Esophagus (tissue), 2 donors: ENCODE data around the gene ABHD12. TPM values are rescaled to one million over a fixed set of nuclear protein-coding genes. Genes with fewer than 3 reads are reported as not detected.

Experiments
- H3K27ac ChIP-seq, 2 donors: one replicate each; pipeline ENCODE4 v1.5.1; 2013; ENCODE audit warnings: low read depth in 2 of 2, mild to moderate bottlenecking in 2 of 2, inconsistent platforms in 1 of 2, low read length in 1 of 2, moderate library complexity in 1 of 2
- H3K27me3 ChIP-seq, 2 donors: one replicate each; pipeline ENCODE4 v1.6.1; 2013; ENCODE audit warnings: low read length in 2 of 2, control low read depth in 1 of 2, mild to moderate bottlenecking in 1 of 2; ENCODE audit not compliant: insufficient read depth in 2 of 2, control insufficient read depth in 1 of 2
- H3K36me3 ChIP-seq, 2 donors: one replicate each; pipeline ENCODE4 v1.6.1; 2013; ENCODE audit warnings: low read length in 1 of 2; ENCODE audit not compliant: control insufficient read depth in 2 of 2, insufficient read depth in 2 of 2
- H3K4me1 ChIP-seq, 2 donors: one replicate each; pipeline ENCODE4 v1.6.1; 2013; ENCODE audit warnings: low read length in 1 of 2; ENCODE audit not compliant: control insufficient read depth in 2 of 2, insufficient read depth in 2 of 2
- H3K4me3 ChIP-seq, 2 donors: one replicate each; pipeline ENCODE4 v1.5.1; 2013; ENCODE audit warnings: low read length in 2 of 2, mild to moderate bottlenecking in 2 of 2, low read depth in 1 of 2, moderate library complexity in 1 of 2
- H3K9me3 ChIP-seq, 2 donors: one replicate each; pipeline ENCODE4 v1.6.1; 2013; ENCODE audit warnings: mild to moderate bottlenecking in 2 of 2, low read depth in 1 of 2, low read length in 1 of 2, moderate library complexity in 1 of 2; ENCODE audit not compliant: control insufficient read depth in 2 of 2, insufficient read depth in 1 of 2
- WGBS, 2 donors: extraction: QIAGEN DNeasy Blood & Tissue Kit; methylation state at CpG; one replicate each; pipeline ENCODE4 v1.1.7; 2013; 5-methylcytosine and 5-hydroxymethylcytosine counted together
- polyA plus RNA-seq, 2 donors: library from polyadenylated mRNA; stranded (reverse); fragments of 200-250 nt; gene quantifications; one replicate each; pipeline ENCODE4 v1.2.3, GENCODE V29; 2013
- donor health status: healthy with polysubstance abuse.
- donor health status: Bipolar disorder and iron deficiency.

The ABHD12 gene
- polyA plus RNA-seq, 2 donors = 36.9 to 42.3 TPM

GRCh38 chr20:25374842-25375241, 15.8 kb downstream of the ABHD12 start:
- H3K36me3 ChIP-seq = no peaks in the 10 kb centered on the region

GRCh38 chr20:25372584-25373336, 17.9 kb downstream of the ABHD12 start:
- Histone ChIP-seq H3K27me3 (no peaks in the 10 kb centered on the region), H3K4me1 (no peaks in the 10 kb centered on the region), H3K9me3 (no peaks in the 10 kb centered on the region), H3K36me3 (no peaks in the 10 kb centered on the region), H3K27ac (peak overlapping the region in 1 of 2 donors; percentile 65), H3K4me3 (no peak overlapping the region)
- 82 to 90% methylated on average over 10 of the region's 10 CpGs for WGBS, 2 donors

More at GRCh38 chr20:25374842-25375241, 15.8 kb downstream of the ABHD12 start:
- WGBS, 2 donors = 93 to 95% methylated on average over 2 of the region's 2 CpGs
- no peaks in the 10 kb centered on the region for H3K27me3 ChIP-seq
- H3K27ac ChIP-seq = no peak overlapping the region
- H3K4me3 ChIP-seq = no peak overlapping the region
- no peaks in the 10 kb centered on the region for H3K9me3 ChIP-seq
- H3K4me1 ChIP-seq = no peaks in the 10 kb centered on the region

GRCh38 chr20:25369971-25370370, 20.7 kb downstream of the ABHD12 start:
- WGBS, 2 donors = 92 to 97% methylated on average over 2 of the region's 2 CpGs
- H3K27ac ChIP-seq = no peak overlapping the region
- H3K4me3 ChIP-seq = no peak overlapping the region

GRCh38 chr20:25369529-25369928, 21.1 kb downstream of the ABHD12 start:
- H3K4me3 ChIP-seq = no peak overlapping the region
- no peaks in the 10 kb centered on the region for H3K36me3 ChIP-seq
- no peaks in the 10 kb centered on the region for H3K4me1 ChIP-seq
- peak overlapping the region in 1 of 2 donors; percentile 3 for H3K27ac ChIP-seq
- H3K9me3 ChIP-seq = no peaks in the 10 kb centered on the region
- 89 to 91% methylated on average over 8 of the region's 8 CpGs for WGBS, 2 donors
- no peaks in the 10 kb centered on the region for H3K27me3 ChIP-seq

More at GRCh38 chr20:25369971-25370370, 20.7 kb downstream of the ABHD12 start:
- Histone ChIP-seq H3K36me3 (no peaks in the 10 kb centered on the region), H3K9me3 (no peaks in the 10 kb centered on the region), H3K27me3 (no peaks in the 10 kb centered on the region), H3K4me1 (no peaks in the 10 kb centered on the region)

- H3K27me3 ChIP-seq = no peaks in the 10 kb centered on the region
- no peaks in the 10 kb centered on the region for H3K36me3 ChIP-seq
- H3K4me1 ChIP-seq = no peaks in the 10 kb centered on the region
- H3K27ac ChIP-seq = no peak overlapping the region
- WGBS, 2 donors = 96 to 98% methylated on average over 5 of the region's 5 CpGs
- H3K9me3 ChIP-seq = no peaks in the 10 kb centered on the region
- H3K4me3 ChIP-seq = no peak overlapping the region
These were observed 21.7 kb downstream of the ABHD12 start for GRCh38 chr20:25368976-25369375.

- 98 to 99% methylated on average over 10 of the region's 10 CpGs for WGBS, 2 donors
- no peak overlapping the region for H3K4me3 ChIP-seq
- no peaks in the 10 kb centered on the region for H3K9me3 ChIP-seq
- no peaks in the 10 kb centered on the region for H3K27me3 ChIP-seq
- no peaks in the 10 kb centered on the region for H3K4me1 ChIP-seq
- H3K27ac ChIP-seq = no peak overlapping the region
- no peaks in the 10 kb centered on the region for H3K36me3 ChIP-seq
These were observed 22.1 kb downstream of the ABHD12 start for GRCh38 chr20:25368526-25368925.

GRCh38 chr20:25364879-25365699, 25.5 kb downstream of the ABHD12 start:
- H3K4me1 ChIP-seq = no peaks in the 10 kb centered on the region
- no peaks in the 10 kb centered on the region for H3K36me3 ChIP-seq
- H3K27ac ChIP-seq = no peak overlapping the region
- WGBS, 2 donors = 63 to 92% methylated on average over 2 of the region's 2 CpGs
- no peaks in the 10 kb centered on the region for H3K9me3 ChIP-seq
- H3K4me3 ChIP-seq = no peak overlapping the region
- no peaks in the 10 kb centered on the region for H3K27me3 ChIP-seq

GRCh38 chr20:25364180-25364788, 26.4 kb downstream of the ABHD12 start:
- Histone ChIP-seq H3K27ac (no peak overlapping the region), H3K4me1 (no peaks in the 10 kb centered on the region), H3K36me3 (no peaks in the 10 kb centered on the region), H3K27me3 (no peaks in the 10 kb centered on the region), H3K9me3 (no peaks in the 10 kb centered on the region), H3K4me3 (no peak overlapping the region)
- 71 to 81% methylated on average over 3 of the region's 3 CpGs for WGBS, 2 donors

GRCh38 chr20:25361287-25361683, 29.4 kb downstream of the ABHD12 start:
- H3K9me3 ChIP-seq = no peaks in the 10 kb centered on the region
- H3K36me3 ChIP-seq = no peaks in the 10 kb centered on the region
- peaks cover 0 to 2% of the 10 kb centered on the region in 2 donors for H3K4me1 ChIP-seq
- no peaks in the 10 kb centered on the region for H3K27me3 ChIP-seq
- H3K27ac ChIP-seq = no peak overlapping the region
- 87 to 94% methylated on average over 6 of the region's 6 CpGs for WGBS, 2 donors
- H3K4me3 ChIP-seq = no peak overlapping the region
